GM19372 (cell line): Measurements from ENCODE around the gene EMB.
"Not testable (repeated sequence)": the region's sequence is repeated elsewhere in the genome, so short reads cannot be mapped to it uniquely, and the experiment has no call there.

Experiments used
- ATAC-seq: cut with Tn5 transposase; IDR thresholded peaks from one replicate; pipeline ENCODE4 v1.9.1; 2021; ENCODE audit warnings: mild to moderate bottlenecking, low read depth, moderate library complexity; ENCODE audit not compliant: unreplicated experiment

The EMB gene

GRCh38 chr5:50440651-50441492, at the start of gene EMB:
Gene EMB (minus strand): TSS chr5:50441288. CDS start chr5:50441151, 137 bp downstream.
- peak; percentile 59 for ATAC-seq

DNA sequence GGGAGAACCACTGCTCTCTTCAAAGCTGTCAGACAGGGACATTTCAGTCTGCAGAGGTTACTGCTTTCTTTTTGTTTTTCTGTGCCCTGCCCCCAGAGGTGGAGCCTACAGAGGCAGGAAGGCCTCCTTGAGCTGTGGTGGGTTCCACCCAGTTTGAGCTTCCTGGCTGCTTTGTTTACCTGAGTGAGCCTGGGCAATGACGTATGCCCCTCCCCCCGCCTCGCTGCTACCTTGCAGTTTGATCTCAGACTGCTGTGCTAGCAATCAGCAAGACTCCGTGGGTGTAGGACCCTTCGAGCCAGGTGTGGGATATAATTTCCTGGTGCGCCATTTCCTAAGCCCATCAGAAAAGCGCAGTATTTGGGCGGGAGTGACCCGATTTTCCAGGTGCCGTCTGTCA, 48.4 kb upstream of the EMB start:
- ATAC-seq: not testable (repeated sequence)

- ATAC-seq: not testable (repeated sequence)
Measured at GRCh38 chr5:50478790-50479189, 37.7 kb upstream of the EMB start.

- peak; percentile 97 for ATAC-seq
Measured at GRCh38 chr5:50476549-50476948, 35.5 kb upstream of the EMB start.

GRCh38 chr5:50465015-50465414, 23.9 kb upstream of the EMB start:
- not testable (repeated sequence) for ATAC-seq

- ATAC-seq: no peak
Measured at GRCh38 chr5:50463726-50464125, 22.6 kb upstream of the EMB start.

- no peak for ATAC-seq
Measured at GRCh38 chr5:50463047-50463446, 22.0 kb upstream of the EMB start.

- ATAC-seq: not testable (repeated sequence)
Measured at GRCh38 chr5:50462579-50462978, 21.5 kb upstream of the EMB start.

DNA sequence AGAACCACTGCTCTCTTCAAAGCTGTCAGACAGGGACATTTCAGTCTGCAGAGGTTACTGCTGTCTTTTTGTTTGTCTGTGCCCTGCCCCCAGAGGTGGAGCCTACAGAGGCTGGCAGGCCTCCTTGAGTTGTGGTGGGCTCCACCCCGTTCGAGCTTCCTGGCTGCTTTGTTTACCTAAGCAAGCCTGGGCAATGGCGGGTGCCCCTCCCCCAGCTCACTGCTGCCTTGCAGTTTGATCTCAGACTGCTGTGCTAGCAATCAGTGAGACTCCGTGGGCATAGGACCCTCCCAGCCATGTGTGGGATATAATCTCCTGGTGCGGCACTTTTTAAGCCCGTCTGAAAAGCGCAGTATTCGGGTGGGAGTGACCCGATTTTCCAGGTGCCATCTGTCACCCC, 17.3 kb upstream of the EMB start:
- not testable (repeated sequence) for ATAC-seq

DNA sequence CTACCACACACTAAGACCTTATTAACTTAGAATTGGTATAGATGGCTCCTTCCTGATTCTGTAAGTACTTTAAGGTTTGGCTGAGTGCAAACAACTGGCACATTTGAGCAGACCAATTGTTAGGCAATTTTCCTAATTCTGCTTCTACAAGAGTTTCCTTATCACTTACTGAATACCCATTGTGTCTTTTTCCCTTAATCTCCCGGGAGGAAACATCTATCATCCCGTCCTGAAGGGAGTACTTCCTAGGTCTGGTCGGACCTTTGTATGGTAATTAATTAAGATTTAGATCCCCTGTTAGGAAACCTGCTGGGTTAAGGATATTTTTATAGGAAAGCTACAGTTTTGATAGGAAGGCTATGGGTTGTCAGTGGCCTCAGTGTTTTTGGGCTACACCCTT, 8.2 kb upstream of the EMB start:
- ATAC-seq: not testable (repeated sequence)

- ATAC-seq: no peak
Measured at GRCh38 chr5:50447941-50448340, 6.9 kb upstream of the EMB start.

DNA sequence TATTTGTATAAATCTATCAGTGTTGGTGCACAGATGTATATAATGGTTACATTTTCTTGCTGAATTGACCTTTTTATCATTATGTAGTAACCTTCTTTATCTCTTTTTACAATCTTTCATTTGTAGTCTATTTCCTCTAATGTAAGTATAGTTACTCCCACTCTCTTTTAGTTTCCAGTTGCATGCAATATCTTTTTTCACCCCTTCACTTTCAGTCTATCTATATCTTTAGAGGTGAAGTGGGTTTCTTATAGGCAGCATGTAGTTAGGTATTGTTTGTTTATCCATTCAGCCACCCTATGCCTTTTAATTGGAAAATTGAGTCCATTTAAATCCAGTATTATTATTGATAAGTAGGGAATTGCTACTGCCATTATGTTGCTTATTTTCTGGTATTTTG, 6.1 kb upstream of the EMB start:
- no peak for ATAC-seq

GRCh38 chr5:50445296-50445949, 4.3 kb upstream of the EMB start:
- ATAC-seq: peak; percentile 65

DNA sequence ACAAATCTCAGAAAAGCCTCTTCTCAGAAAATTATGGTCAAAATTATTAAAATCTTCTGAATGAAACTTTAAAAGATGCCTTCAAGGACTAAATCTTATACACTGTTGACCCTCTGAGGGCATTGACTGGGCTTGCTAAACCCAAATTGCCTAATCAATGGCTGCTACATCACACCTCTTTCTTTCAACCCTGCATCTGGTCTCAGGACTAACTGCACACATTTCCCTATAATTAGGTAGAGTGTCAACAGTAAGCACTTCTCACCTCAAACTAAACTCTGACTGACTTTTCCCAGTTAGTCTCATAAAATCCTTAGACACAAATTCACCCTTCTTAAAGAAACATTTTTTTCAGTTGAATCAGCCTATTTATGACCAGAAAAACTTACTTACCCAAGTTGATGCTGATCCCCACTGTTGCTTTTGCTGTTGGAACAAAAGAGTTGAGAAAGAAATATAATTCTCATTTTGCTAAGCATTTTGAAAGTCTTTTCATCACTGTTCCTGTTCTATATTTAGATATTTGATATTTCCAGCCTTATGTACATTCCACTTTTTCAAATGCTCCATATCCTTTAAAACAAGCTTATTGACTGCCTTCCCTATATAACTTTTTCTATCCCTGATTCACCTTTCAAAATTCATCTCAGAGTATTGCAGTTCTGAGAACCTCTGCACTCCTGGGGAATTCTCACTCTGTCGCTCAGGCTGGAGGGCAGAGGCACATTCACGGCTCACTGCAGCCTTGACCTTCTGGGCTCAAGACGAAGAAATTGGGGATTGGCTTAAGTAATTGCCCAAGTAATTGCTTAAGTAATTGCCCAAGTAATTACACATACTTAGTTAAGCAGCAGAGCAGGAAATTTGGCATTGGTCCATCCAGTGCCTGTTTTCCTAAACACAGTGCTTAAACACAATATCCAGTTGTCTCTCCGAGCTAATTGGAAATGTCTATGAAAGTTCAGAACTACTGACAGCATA, 1.8 kb upstream of the EMB start:
- ATAC-seq: not testable (repeated sequence)

- ATAC-seq: no peak
Measured at GRCh38 chr5:50441493-50441955, 436 bp upstream of the EMB start.

GRCh38 chr5:50439221-50439620, 1.9 kb downstream of the EMB start:
- ATAC-seq: no peak

GRCh38 chr5:50438060-50438459, 3.0 kb downstream of the EMB start:
- ATAC-seq: not testable (repeated sequence)

GRCh38 chr5:50435168-50435567, 5.9 kb downstream of the EMB start:
- ATAC-seq: no peak

- ATAC-seq: not testable (repeated sequence)
Measured at GRCh38 chr5:50431133-50431904, 9.8 kb downstream of the EMB start.
